Progenitor cell of endocrine pancreas (in vitro differentiated cells): ENCODE measurements around the gene ZBTB9. TPM values are rescaled to one million over a fixed set of nuclear protein-coding genes. Genes with fewer than 3 reads are reported as not detected.

ENCODE experiments used
- DNase-seq: peaks from one replicate; pipeline ENCODE4 v3.0.0; 2021; ENCODE audit warnings: low spot score; ENCODE audit not compliant: unreplicated experiment
- H3K27ac Mint-ChIP-seq: 2 replicates; pipeline ENCODE4 v1.8.0; 2021; ENCODE audit warnings: mild to moderate bottlenecking, moderate library complexity, mixed read lengths
- H3K27me3 Mint-ChIP-seq: 2 replicates; pipeline ENCODE4 v1.8.0; 2021; ENCODE audit warnings: mixed read lengths
- H3K36me3 Mint-ChIP-seq: 2 replicates; pipeline ENCODE4 v1.8.0; 2022; ENCODE audit warnings: mixed read lengths; ENCODE audit not compliant: insufficient read depth
- H3K4me1 Mint-ChIP-seq: 2 replicates; pipeline ENCODE4 v1.8.0; 2021; ENCODE audit warnings: low read depth, mixed read lengths
- H3K4me3 Mint-ChIP-seq: 2 replicates; pipeline ENCODE4 v1.8.0; 2021; ENCODE audit warnings: low read depth, mild to moderate bottlenecking, moderate library complexity, mixed read lengths
- H3K9me3 Mint-ChIP-seq: 2 replicates; pipeline ENCODE4 v1.8.0; 2021; ENCODE audit warnings: low read depth, mixed read lengths
- total RNA-seq: library from RNA; stranded (reverse); gene quantifications from 2 replicates; pipeline ENCODE4 v1.2.1, GENCODE V29; 2021
- TF ChIP-seq, protein P1 (sequence below): fragments of 200-600 bp; sonication (generic); IDR thresholded peaks from one replicate; pipeline ENCODE4 v1.5.0; 2021; ENCODE audit warnings: antibody characterized with exemption, mild to moderate bottlenecking; ENCODE audit not compliant: unreplicated experiment

ZBTB9 gene
- total RNA-seq, 1 donor from 2014 or later: 15.7 TPM

DNA sequence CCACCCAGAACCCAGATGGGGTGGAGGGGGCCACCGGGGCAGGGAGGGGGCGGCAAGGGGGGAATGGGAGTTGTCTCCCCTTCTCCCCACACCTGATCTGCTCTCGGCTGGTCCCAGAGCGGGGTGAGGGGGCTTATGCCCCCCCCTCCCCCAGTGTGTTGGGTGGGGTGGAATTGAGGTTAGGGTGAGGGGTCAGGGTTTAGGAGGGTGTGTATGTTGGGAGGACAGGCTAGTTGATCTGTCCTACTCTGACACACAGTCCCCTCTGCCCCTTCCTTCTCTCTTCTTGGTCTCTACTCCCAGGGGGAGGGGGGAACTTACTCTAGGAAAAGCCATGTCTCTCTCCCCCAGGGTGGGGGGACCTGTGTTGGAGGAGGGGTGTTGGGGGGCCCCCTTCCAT is 1.9 kb upstream of the ZBTB9 start:
- H3K36me3 Mint-ChIP-seq: peaks cover 8% of the 10 kb centered on the region
- H3K27ac Mint-ChIP-seq: no peak overlapping the region
- TF ChIP-seq, protein P1, sequence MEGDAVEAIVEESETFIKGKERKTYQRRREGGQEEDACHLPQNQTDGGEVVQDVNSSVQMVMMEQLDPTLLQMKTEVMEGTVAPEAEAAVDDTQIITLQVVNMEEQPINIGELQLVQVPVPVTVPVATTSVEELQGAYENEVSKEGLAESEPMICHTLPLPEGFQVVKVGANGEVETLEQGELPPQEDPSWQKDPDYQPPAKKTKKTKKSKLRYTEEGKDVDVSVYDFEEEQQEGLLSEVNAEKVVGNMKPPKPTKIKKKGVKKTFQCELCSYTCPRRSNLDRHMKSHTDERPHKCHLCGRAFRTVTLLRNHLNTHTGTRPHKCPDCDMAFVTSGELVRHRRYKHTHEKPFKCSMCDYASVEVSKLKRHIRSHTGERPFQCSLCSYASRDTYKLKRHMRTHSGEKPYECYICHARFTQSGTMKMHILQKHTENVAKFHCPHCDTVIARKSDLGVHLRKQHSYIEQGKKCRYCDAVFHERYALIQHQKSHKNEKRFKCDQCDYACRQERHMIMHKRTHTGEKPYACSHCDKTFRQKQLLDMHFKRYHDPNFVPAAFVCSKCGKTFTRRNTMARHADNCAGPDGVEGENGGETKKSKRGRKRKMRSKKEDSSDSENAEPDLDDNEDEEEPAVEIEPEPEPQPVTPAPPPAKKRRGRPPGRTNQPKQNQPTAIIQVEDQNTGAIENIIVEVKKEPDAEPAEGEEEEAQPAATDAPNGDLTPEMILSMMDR: no peak
- H3K9me3 Mint-ChIP-seq: no peaks in the 10 kb centered on the region
- H3K27me3 Mint-ChIP-seq: no peaks in the 10 kb centered on the region
- no peak overlapping the region for H3K4me3 Mint-ChIP-seq
- peaks cover 13% of the 10 kb centered on the region for H3K4me1 Mint-ChIP-seq
- DNase-seq: no peak

DNA sequence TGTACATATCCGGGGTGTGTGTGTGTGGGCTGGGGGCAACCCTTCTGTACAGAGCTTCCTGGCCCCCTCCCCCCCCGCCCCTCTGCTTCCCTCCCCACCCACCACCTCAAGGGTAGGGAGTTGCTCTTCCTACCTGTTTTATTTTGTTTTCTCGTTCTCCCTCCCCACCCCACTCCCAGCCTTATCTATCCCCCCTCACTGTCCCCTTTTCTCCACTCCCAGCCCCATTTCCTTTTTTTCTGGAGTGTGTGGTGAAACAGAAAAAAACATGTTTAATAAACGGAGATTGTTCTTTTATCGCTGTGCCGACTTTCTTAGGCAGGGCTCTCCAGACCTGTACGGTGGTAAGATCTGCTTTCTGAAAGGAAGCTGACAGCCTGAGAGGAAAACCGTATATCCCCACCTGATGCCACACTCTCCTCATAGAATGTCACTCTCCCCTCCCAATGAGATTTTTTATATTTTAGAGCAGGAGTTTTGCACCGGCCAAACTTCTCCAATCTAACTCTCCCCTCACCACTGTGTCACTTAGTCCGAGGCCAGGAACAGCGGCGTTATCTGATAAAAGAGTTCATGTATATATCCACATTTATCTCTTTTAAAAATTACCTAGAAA is 875 bp upstream of the ZBTB9 start:
- Mint-ChIP-seq H3K4me1 (peaks cover 13% of the 10 kb centered on the region), H3K27me3 (no peaks in the 10 kb centered on the region), H3K27ac (peak overlapping the region; percentile 62), H3K9me3 (no peaks in the 10 kb centered on the region), H3K36me3 (peaks cover 5% of the 10 kb centered on the region), H3K4me3 (peak overlapping the region; percentile 95)
- DNase-seq: no peak
- TF ChIP-seq, protein P1: no peak

DNA sequence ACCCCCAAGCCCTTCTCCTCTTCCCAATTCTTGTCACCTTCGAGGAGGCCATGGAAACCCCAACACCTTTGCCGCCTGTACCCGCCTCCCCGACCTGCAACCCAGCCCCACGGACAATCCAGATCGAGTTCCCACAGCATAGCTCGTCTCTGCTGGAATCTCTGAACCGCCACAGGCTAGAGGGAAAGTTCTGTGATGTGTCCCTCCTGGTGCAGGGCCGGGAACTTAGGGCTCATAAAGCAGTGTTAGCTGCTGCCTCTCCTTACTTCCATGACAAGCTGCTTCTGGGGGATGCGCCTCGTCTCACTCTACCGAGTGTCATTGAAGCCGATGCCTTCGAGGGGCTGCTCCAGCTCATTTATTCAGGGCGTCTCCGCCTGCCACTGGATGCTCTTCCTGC is 675 bp downstream of the ZBTB9 start:
- Mint-ChIP-seq H3K4me3 (peak overlapping the region; percentile 95), H3K4me1 (peaks cover 13% of the 10 kb centered on the region), H3K27ac (peak overlapping the region; percentile 87), H3K9me3 (no peaks in the 10 kb centered on the region), H3K36me3 (peaks cover 2% of the 10 kb centered on the region), H3K27me3 (no peaks in the 10 kb centered on the region)
- DNase-seq: no peak
- TF ChIP-seq, protein P1: no peak

DNA sequence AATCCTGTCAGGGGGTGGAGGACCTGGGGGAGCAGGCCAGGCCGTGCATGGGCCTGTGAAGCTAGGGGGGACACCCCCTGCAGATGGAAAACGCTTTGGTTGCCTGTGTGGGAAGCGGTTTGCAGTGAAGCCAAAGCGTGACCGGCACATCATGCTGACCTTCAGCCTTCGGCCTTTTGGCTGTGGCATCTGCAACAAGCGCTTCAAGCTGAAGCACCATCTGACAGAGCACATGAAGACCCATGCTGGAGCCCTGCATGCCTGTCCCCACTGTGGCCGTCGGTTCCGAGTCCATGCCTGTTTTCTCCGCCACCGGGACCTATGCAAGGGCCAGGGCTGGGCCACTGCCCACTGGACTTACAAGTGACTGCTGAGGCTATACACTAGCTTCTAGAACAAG is 1.8 kb downstream of the ZBTB9 start:
- Mint-ChIP-seq H3K27me3 (no peaks in the 10 kb centered on the region), H3K9me3 (no peaks in the 10 kb centered on the region), H3K36me3 (peaks cover 2% of the 10 kb centered on the region), H3K4me1 (peaks cover 13% of the 10 kb centered on the region), H3K4me3 (peak overlapping the region; percentile 95), H3K27ac (no peak overlapping the region)
- TF ChIP-seq, protein P1: no peak
- DNase-seq: no peak

DNA sequence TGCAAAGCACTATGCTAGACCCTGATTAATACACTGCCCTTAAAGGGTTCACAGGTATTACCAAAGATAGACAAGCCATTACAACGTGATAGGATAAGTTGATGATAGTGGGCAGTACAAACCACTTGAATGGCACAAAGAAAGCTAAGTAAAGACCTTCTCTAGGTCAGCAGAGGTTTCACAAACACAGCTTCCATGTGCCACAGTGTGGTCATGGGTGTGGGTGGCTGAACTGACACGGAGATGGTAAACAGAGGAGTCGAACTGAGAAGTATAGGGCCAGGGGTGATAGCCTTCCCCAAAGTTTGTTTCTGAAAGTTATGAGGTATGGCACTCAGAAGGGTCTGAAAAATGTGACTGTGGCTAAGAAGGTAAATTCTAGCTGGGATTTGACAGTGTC is 4.3 kb downstream of the ZBTB9 start:
- peaks cover 10% of the 10 kb centered on the region for H3K4me1 Mint-ChIP-seq
- TF ChIP-seq, protein P1: no peak
- DNase-seq: no peak
- peaks cover 12% of the 10 kb centered on the region for H3K27me3 Mint-ChIP-seq
- H3K4me3 Mint-ChIP-seq: no peak overlapping the region
- H3K36me3 Mint-ChIP-seq: peaks cover 2% of the 10 kb centered on the region
- H3K27ac Mint-ChIP-seq: no peak overlapping the region
- no peaks in the 10 kb centered on the region for H3K9me3 Mint-ChIP-seq
